Measurements from ENCODE around the gene BGN. TPM values are rescaled to one million over a fixed set of nuclear protein-coding genes. Genes with fewer than 3 reads are reported as not detected.
A peak's percentile ranks its signal among the peaks of the same experiment; 100 is the strongest.

Gene BGN
- total RNA-seq, 6 experiments from 2014 or later, result 57.0 to 161 (median 122) TPM

DNA sequence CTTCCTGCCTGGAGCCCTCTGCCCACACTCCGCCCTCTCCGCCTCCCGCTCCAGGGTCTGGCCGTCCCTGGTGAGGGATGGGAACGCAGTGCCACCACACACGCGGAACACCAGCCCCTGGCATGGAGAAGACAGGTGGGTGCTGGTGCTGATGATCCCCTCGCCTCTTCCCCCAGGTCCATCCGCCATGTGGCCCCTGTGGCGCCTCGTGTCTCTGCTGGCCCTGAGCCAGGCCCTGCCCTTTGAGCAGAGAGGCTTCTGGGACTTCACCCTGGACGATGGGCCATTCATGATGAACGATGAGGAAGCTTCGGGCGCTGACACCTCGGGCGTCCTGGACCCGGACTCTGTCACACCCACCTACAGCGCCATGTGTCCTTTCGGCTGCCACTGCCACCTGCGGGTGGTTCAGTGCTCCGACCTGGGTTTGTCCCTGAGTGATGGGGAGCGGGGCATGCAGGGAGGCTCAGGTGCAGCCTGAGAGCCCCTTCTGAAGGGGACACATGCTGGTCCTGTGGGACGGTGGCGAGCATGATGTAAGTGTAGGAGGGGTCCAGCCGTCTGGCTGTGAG is 9.8 kb downstream of the BGN start:
- TF ChIP-seq CTCF (IDR thresholded peaks at IDR 0.05) (no peak), POLR2A (IDR thresholded peaks at IDR 0.05) (no peak)
- DNase-seq (no peak), ATAC-seq (no peak)
- 40% methylated on average over 1 of the region's 26 CpGs for WGBS (ENCODE audit: insufficient coverage, low coverage, low lambda C conversion rate, missing lambda C conversion rate)
- no peaks in the 10 kb centered on the region for H3K36me3 ChIP-seq
- H3K27ac ChIP-seq, result no peak overlapping the region
- intact Hi-C loops (cut with DNase I), result loop anchor here in 1 of 2 donors (5.0 kb wide), 1 partner anchor 42 kb away; no protein-coding TSS in a partner anchor
- H3K4me1 ChIP-seq, result no peaks in the 10 kb centered on the region
- no peaks in the 10 kb centered on the region for H3K27me3 ChIP-seq
- no peaks in the 10 kb centered on the region for H3K9me3 ChIP-seq
- H3K4me3 ChIP-seq, result no peak overlapping the region

- Histone ChIP-seq H3K9me3 (no peaks in the 10 kb centered on the region), H3K27me3 (no peaks in the 10 kb centered on the region), H3K36me3 (no peaks in the 10 kb centered on the region), H3K4me1 (no peaks in the 10 kb centered on the region), H3K27ac (no peak overlapping the region), H3K4me3 (no peak overlapping the region)
- intact Hi-C loops (cut with DNase I), result loop anchor here in 1 of 2 donors (5.0 kb wide), 1 partner anchor 43 kb away; no protein-coding TSS in a partner anchor
- TF ChIP-seq CTCF (IDR thresholded peaks at IDR 0.05), result no peak
- no peak for TF ChIP-seq POLR2A (IDR thresholded peaks at IDR 0.05)
- ATAC-seq, result no peak
- no peak for DNase-seq
- WGBS (ENCODE audit: insufficient coverage, low coverage, low lambda C conversion rate, missing lambda C conversion rate), result 78% methylated on average over 7 of the region's 18 CpGs
These were observed 10.6 kb downstream of the BGN start for GRCh38 chrX:153505361-153505760.

GRCh38 chrX:153507484-153508178 is 12.9 kb downstream of the BGN start:
- no peak overlapping the region for H3K4me3 ChIP-seq
- H3K27me3 ChIP-seq, result no peaks in the 10 kb centered on the region
- H3K27ac ChIP-seq, result no peak overlapping the region
- DNase-seq (peak; percentile 75 to 86 (median 83)), ATAC-seq (peak; percentile 82 to 94 (median 94))
- H3K9me3 ChIP-seq, result no peaks in the 10 kb centered on the region
- H3K36me3 ChIP-seq, result no peaks in the 10 kb centered on the region
- intact Hi-C loops (cut with DNase I), result loop anchor here in 1 of 2 donors (5.0 kb wide), 1 partner anchor 45 kb away; no protein-coding TSS in a partner anchor
- H3K4me1 ChIP-seq, result no peaks in the 10 kb centered on the region
- WGBS (ENCODE audit: insufficient coverage, low coverage, low lambda C conversion rate, missing lambda C conversion rate), result 36% methylated on average over 5 of the region's 19 CpGs
- TF ChIP-seq POLR2A (IDR thresholded peaks at IDR 0.05) (no peak), CTCF (IDR thresholded peaks at IDR 0.05) (peak; percentile 89 to 95 (median 92))

GRCh38 chrX:153509592-153509991 is 14.8 kb downstream of the BGN start:
- ATAC-seq (no peak), DNase-seq (no peak)
- intact Hi-C loops (cut with DNase I), result loop anchor here in 1 of 2 donors (5.0 kb wide), 1 partner anchor 47 kb away; no protein-coding TSS in a partner anchor
- no CpG with 5 or more reads among the region's 14 CpGs for WGBS (ENCODE audit: insufficient coverage, low coverage, low lambda C conversion rate, missing lambda C conversion rate)
- no peak overlapping the region for H3K27ac ChIP-seq
- H3K9me3 ChIP-seq, result no peaks in the 10 kb centered on the region
- no peaks in the 10 kb centered on the region for H3K36me3 ChIP-seq
- no peaks in the 10 kb centered on the region for H3K4me1 ChIP-seq
- H3K27me3 ChIP-seq, result no peaks in the 10 kb centered on the region
- no peak for TF ChIP-seq POLR2A (IDR thresholded peaks at IDR 0.05)
- TF ChIP-seq CTCF (IDR thresholded peaks at IDR 0.05), result no peak
- no peak overlapping the region for H3K4me3 ChIP-seq
